Measurements from ENCODE around the gene AKNA. TPM values are rescaled to one million over a fixed set of nuclear protein-coding genes. Genes with fewer than 3 reads are reported as not detected.

AKNA gene
- total RNA-seq, 1 donor from 2014 or later = 149 TPM

DNA sequence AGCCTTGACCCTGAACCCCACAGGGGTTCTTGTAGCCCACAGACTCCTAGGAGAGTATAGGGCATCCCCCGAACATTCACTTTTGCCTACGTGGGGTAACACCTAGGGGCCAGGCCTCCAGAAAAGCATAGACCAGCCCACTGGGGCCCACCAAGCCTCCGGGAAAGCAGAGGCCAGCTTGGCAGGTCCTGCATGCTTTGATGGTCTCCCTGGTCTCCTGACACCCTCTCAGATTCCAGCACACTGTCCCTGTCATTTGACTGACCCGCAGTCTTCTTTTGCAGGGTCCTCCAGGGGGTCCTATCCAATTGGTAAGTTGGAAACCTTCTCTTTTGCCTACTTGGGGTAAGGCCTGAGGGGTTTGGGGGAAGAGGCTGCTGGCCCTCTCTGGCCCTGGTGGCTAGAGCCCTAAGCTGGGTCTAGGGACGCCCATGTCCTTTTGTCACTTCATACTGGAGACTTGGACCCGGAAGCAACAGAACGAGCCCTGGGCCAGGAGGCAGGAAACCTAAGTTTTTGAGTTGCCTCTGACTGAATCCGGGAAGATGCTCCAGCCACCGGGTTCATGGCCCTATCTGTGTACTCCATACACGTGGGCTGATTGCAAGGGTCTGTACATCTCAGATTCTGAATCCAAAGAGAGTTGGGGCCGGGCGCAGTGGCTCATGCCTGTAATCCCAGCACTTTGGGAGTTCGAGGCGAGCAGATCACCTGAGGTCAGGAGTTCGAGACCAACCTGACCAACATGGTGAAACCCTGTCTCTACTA lies 85.8 kb downstream of the AKNA start:
- DNase-seq = no peak
- Mint-ChIP-seq H3K27ac (no peak overlapping the region), H3K36me3 (ENCODE audit: low read depth) (no peaks in the 10 kb centered on the region), H3K4me3 (no peak overlapping the region), H3K4me1 (no peaks in the 10 kb centered on the region), H3K9me3 (no peaks in the 10 kb centered on the region), H3K27me3 (no peaks in the 10 kb centered on the region)
- intact Hi-C loops (cut with micrococcal nuclease) = no loop called here

- no peaks in the 10 kb centered on the region for H3K4me1 Mint-ChIP-seq
- H3K9me3 Mint-ChIP-seq = no peaks in the 10 kb centered on the region
- no peaks in the 10 kb centered on the region for H3K27me3 Mint-ChIP-seq
- DNase-seq = no peak
- H3K4me3 Mint-ChIP-seq = no peak overlapping the region
- no peaks in the 10 kb centered on the region for H3K36me3 Mint-ChIP-seq (ENCODE audit: low read depth)
- H3K27ac Mint-ChIP-seq = no peak overlapping the region
- intact Hi-C loops (cut with micrococcal nuclease) = no loop called here
These were observed 86.7 kb downstream of the AKNA start for GRCh38 chr9:114300846-114301797.

GRCh38 chr9:114300153-114300845 lies 87.5 kb downstream of the AKNA start:
- Mint-ChIP-seq H3K4me3 (no peak overlapping the region), H3K36me3 (ENCODE audit: low read depth) (peaks cover 4% of the 10 kb centered on the region), H3K27ac (no peak overlapping the region), H3K9me3 (peaks cover 4% of the 10 kb centered on the region), H3K4me1 (no peaks in the 10 kb centered on the region), H3K27me3 (no peaks in the 10 kb centered on the region)
- no peak for DNase-seq
- intact Hi-C loops (cut with micrococcal nuclease) = no loop called here

- Mint-ChIP-seq H3K4me1 (no peaks in the 10 kb centered on the region), H3K27me3 (no peaks in the 10 kb centered on the region), H3K27ac (no peak overlapping the region), H3K4me3 (no peak overlapping the region), H3K36me3 (ENCODE audit: low read depth) (peaks cover 6% of the 10 kb centered on the region), H3K9me3 (peaks cover 7% of the 10 kb centered on the region)
- intact Hi-C loops (cut with micrococcal nuclease) = loop anchor here (10.0 kb wide), 1 partner anchor 495 kb away; no protein-coding TSS in a partner anchor
- DNase-seq = no peak
These were observed 88.3 kb downstream of the AKNA start for GRCh38 chr9:114299286-114300152.

GRCh38 chr9:114296338-114296737 lies 91.4 kb downstream of the AKNA start:
- Mint-ChIP-seq H3K36me3 (ENCODE audit: low read depth) (peaks cover 6% of the 10 kb centered on the region), H3K9me3 (peaks cover 7% of the 10 kb centered on the region), H3K4me3 (no peak overlapping the region), H3K27ac (no peak overlapping the region), H3K4me1 (no peaks in the 10 kb centered on the region), H3K27me3 (peaks cover 2% of the 10 kb centered on the region)
- intact Hi-C loops (cut with micrococcal nuclease) = loop anchor here (10.0 kb wide), 1 partner anchor 492 kb away; no protein-coding TSS in a partner anchor
- no peak for DNase-seq

DNA sequence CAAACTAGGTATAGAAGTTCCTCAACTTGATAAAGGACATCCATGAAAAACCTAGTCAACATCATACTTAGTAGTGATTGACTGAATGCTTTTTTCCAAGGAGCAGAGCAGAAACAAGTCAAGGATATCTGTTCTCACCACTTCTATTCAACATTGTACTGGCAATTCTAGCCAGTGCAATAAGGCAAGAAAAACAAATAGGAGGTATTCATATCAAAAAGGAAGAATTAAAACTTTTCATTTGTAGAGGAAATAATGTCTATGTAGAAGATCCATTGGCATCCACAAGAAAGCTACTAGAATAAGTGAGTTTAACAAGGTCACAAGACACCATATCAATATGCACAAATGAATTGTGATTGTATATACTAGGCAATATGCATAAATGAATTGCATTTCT lies 93.1 kb downstream of the AKNA start:
- intact Hi-C loops (cut with micrococcal nuclease) = loop anchor here (10.0 kb wide), 1 partner anchor 490 kb away; no protein-coding TSS in a partner anchor
- Mint-ChIP-seq H3K4me3 (no peak overlapping the region), H3K4me1 (peaks cover 3% of the 10 kb centered on the region), H3K27ac (no peak overlapping the region), H3K27me3 (peaks cover 2% of the 10 kb centered on the region), H3K9me3 (peaks cover 7% of the 10 kb centered on the region), H3K36me3 (ENCODE audit: low read depth) (peaks cover 6% of the 10 kb centered on the region)
- DNase-seq = no peak

DNA sequence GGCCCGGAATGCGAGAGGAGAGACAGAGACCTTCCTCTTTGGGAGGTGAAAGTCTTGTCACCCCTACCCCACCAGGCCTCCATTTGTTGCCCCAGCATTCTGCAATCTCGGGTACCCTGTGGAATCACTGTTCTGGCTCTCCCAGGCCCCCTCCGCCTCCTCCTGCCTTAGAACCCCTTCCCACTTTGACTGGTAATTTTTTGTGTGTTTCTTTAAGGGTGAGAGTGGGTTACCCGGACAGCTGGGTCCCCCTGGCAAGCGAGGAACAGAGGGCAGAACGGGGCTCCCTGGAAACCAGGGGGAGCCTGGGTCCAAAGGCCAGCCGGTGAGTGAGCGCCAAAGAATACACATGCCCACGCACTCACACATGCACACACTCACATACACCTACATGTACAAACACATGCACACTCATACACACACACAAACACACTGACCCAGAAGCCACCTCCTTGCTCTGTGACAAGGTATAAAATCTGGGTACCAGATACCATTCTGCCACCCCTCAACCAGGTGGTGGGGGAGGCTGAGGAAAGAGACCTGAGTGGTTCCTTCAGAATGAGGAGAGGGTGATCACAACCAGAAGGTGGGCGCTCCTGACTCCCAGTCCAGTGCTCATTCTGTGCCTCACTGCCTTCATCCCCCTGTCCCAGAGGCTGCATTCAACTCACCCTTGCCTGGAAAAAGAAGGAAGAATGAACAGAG lies 95.7 kb downstream of the AKNA start:
- Mint-ChIP-seq H3K27ac (no peak overlapping the region), H3K9me3 (peaks cover 7% of the 10 kb centered on the region), H3K4me1 (peaks cover 3% of the 10 kb centered on the region), H3K4me3 (no peak overlapping the region), H3K27me3 (peaks cover 2% of the 10 kb centered on the region), H3K36me3 (ENCODE audit: low read depth) (peaks cover 6% of the 10 kb centered on the region)
- intact Hi-C loops (cut with micrococcal nuclease) = loop anchor here (1.0 to 10.0 kb wide), 3 partner anchors 137 to 487 kb away; partner anchors contain the start of gene COL27A1
- no peak for DNase-seq

DNA sequence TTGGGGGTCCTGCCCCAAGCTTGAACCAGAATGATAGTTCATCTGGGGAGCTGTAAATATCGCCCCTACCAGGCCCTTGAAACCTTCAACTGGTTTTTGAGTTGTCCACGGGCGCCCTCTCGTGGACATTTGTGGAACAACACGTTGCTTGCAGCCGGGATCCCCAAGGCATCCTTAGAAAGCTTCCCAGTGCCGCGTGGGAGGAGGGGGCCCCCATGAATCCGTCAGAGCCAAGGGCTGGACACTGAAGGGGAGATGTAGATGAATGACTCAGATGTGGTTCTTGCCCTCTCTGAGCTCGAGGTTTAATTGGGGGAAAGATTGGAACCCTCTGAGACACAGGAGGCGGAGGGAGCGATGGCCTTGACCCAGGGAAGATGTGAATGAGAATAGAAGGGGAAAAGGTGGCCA lies 96.7 kb downstream of the AKNA start:
- Mint-ChIP-seq H3K36me3 (ENCODE audit: low read depth) (peaks cover 6% of the 10 kb centered on the region), H3K9me3 (peaks cover 7% of the 10 kb centered on the region), H3K27ac (no peak overlapping the region), H3K4me3 (no peak overlapping the region), H3K4me1 (peaks cover 3% of the 10 kb centered on the region), H3K27me3 (peaks cover 2% of the 10 kb centered on the region)
- intact Hi-C loops (cut with micrococcal nuclease) = loop anchor here (1.0 to 10.0 kb wide), 3 partner anchors 136 to 486 kb away; partner anchors contain the start of gene COL27A1
- DNase-seq = peak; percentile 91

- H3K27ac Mint-ChIP-seq = no peak overlapping the region
- no peak for DNase-seq
- intact Hi-C loops (cut with micrococcal nuclease) = loop anchor here (1.0 to 10.0 kb wide), 2 partner anchors 208 to 486 kb away; no protein-coding TSS in a partner anchor
- peaks cover 2% of the 10 kb centered on the region for H3K27me3 Mint-ChIP-seq
- H3K4me1 Mint-ChIP-seq = peaks cover 3% of the 10 kb centered on the region
- H3K36me3 Mint-ChIP-seq (ENCODE audit: low read depth) = peaks cover 2% of the 10 kb centered on the region
- H3K4me3 Mint-ChIP-seq = no peak overlapping the region
- H3K9me3 Mint-ChIP-seq = peaks cover 3% of the 10 kb centered on the region
These were observed 97.2 kb downstream of the AKNA start for GRCh38 chr9:114290561-114290986.

- DNase-seq = no peak
- H3K9me3 Mint-ChIP-seq = peaks cover under 1% of the 10 kb centered on the region
- peaks cover 3% of the 10 kb centered on the region for H3K4me1 Mint-ChIP-seq
- intact Hi-C loops (cut with micrococcal nuclease) = loop anchor here (1.0 to 10.0 kb wide), 2 partner anchors 208 to 485 kb away; no protein-coding TSS in a partner anchor
- peaks cover 2% of the 10 kb centered on the region for H3K36me3 Mint-ChIP-seq (ENCODE audit: low read depth)
- H3K27me3 Mint-ChIP-seq = peaks cover 2% of the 10 kb centered on the region
- no peak overlapping the region for H3K27ac Mint-ChIP-seq
- no peak overlapping the region for H3K4me3 Mint-ChIP-seq
These were observed 98.0 kb downstream of the AKNA start for GRCh38 chr9:114289571-114290481.

DNA sequence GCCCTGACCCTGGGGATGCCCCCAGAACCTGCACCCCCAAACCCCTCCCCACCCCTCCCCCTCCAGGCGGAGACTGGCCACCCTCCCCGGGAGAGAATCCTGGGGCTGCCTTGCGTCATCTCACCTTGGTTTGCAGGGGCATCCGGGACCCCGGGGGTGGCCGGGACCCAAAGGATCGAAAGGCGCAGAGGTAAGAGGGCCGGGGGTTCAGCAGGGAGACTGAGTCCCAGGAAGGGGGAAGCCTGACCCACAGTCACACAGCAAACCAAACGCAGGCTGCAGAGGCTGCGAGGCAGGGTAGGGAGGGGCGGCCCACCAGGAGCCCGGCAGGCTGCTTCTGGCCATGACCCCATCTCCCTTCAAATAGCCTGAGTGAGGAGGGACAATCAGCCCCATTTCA lies 98.7 kb downstream of the AKNA start:
- Mint-ChIP-seq H3K9me3 (no peaks in the 10 kb centered on the region), H3K4me1 (peaks cover 3% of the 10 kb centered on the region), H3K4me3 (no peak overlapping the region), H3K36me3 (ENCODE audit: low read depth) (no peaks in the 10 kb centered on the region), H3K27me3 (peaks cover 2% of the 10 kb centered on the region), H3K27ac (no peak overlapping the region)
- no peak for DNase-seq
- intact Hi-C loops (cut with micrococcal nuclease) = no loop called here
